GM18517 (cell line): Measurements from ENCODE around the gene MED27.

Experiments
- ATAC-seq: cut with Tn5 transposase; IDR thresholded peaks from one replicate; pipeline ENCODE4 v1.9.1; 2021; ENCODE audit warnings: mild to moderate bottlenecking, moderate library complexity; ENCODE audit not compliant: unreplicated experiment

The MED27 gene

DNA sequence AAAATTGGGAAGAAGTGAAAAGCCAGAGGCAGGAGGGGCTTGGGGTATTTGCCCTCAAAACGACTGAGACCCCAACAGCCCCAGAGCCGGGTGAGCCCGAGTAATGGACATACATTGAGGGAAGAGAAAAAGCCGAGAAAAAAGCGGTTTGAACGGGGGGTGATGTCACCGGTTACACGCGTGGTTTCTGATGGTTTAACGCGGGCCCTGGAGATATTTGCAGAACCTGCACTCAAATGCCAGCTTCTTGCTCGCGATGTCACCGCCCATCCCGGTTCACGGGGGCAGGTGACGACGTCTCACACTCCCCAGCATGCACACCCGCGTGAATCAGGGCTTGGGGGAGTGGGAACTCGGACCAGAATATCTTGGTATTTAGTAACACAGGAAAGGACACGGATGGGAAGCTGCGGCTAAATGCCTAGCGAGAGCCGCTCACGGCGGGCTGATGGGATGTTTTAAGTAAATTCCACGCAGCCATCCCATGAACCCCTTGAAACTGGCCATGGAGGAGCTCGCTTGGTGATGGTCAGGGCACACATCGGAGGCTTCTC is 237.8 kb downstream of the MED27 start:
- no peak for ATAC-seq

DNA sequence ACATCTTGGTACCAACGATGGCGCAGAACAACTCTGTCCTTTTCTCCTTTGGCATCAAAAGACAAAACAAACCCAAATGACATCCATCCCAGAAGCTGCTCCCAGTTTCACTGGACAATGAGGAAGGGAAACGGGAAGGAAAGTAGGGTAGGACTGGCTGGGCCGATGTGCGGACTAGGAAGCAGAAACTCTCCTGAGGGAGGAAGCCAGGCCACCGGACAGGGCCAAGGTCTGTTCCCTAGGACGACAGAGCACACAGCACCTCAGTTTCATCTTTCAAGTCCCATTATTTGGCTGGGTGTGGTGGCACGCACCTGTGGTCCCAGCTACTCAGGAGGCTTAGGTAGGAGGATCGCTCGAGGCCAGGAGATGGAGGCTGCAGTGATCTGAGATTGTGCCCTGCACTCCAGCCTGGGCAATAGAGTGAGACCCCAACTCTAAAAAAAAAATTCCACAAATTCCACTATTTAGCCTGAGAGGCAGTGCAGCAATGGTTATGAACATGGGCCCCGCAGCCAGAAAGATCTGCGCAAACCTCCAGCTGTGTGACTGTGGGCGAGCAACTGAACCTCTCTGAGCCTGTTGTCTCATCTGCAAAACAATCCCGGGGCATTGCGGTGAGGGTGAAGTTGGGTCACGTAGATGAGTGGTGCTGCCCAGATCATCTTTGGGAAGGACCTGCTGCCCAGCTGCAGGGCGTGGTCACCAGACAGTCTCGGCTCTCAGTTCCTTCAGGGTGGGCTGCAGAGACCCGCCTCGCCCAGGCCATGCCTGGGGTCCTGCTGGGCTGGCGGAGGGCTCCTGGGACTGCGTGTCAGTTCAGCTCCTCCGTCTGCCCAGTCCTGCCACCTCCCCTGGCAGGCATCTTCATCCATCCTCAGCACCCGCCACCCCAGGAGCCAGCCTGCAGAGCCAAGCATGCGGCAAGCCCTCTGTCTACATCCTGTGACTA is 238.6 kb downstream of the MED27 start:
- ATAC-seq: no peak

- no peak for ATAC-seq
Observed at GRCh38 chr9:131840220-131840619, 239.4 kb downstream of the MED27 start.

- ATAC-seq: no peak
Observed at GRCh38 chr9:131839281-131840084, 240.2 kb downstream of the MED27 start.

GRCh38 chr9:131838530-131839280 is 241.0 kb downstream of the MED27 start:
- no peak for ATAC-seq

DNA sequence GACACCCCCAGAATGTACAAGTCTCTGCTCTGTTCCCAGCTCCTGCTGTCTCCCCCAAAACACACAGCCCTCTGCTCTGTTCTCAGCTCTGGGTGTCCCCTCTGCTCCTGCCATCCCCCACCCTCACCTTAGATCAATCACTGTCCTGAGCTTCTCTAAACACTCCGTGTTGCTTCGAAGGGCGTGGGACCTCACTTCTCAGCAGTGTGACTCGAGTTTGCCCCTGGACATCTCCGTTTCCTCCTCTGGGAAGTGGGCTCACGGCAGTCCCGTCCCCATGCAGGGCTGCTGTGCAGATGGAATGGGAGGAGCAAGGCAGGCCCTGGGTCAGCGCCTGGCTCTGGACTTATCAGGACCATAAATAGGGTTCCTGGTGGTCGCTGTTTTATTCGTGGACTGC is 241.8 kb downstream of the MED27 start:
- ATAC-seq: no peak

DNA sequence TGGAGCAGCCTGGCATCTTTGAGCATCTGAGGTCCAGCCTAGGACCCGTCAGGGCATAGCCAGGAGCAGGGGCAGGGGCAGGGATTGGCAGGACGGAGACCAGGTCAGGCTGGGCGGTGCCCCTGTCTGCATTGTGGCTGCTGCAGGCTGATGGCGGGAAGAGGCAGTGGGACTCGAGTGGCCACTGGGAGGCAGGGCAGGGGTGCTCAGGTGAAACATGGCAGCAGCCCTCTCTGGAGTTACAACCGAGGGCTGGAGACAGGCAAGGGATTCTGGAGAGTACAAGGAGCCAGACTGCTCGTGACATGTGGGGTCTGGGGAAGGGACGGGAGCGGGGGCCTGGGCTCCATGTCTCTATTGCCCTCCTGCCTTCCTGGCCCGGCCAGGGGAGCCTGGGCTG is 242.4 kb downstream of the MED27 start:
- ATAC-seq: no peak

DNA sequence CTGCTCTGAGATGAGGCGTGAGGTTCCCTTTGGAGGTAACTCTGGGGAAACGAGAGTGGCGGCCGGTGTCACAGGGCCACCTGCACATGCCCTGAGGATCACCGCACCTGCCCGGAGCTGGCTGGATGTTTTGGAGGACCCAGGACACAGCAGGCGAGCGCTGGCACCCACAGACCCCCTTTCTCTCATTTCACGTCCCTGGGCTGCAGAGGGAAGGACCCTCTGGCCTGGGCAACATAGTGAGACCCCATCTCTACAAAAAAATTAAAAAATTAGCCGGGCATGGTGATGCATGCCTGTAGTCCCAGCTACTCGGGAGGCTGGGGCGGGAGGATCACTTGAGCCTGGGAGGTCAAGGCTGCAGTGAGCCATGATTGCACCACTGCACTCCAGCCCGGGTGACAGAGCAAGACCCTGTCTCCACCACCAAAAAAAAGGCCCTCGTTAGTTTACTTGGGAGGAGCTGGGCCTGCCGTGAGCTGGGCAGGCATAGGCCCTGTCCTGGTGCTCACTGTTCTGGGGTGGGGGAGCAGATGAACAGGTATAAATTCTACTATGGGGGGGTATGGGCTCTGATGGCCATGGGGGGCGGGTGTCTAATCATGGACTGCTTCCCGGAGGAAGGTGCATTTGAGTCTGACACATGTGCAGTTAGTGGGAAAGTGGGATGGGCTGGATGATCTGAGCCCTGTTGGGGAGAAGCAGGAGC is 242.9 kb downstream of the MED27 start:
- no peak for ATAC-seq

DNA sequence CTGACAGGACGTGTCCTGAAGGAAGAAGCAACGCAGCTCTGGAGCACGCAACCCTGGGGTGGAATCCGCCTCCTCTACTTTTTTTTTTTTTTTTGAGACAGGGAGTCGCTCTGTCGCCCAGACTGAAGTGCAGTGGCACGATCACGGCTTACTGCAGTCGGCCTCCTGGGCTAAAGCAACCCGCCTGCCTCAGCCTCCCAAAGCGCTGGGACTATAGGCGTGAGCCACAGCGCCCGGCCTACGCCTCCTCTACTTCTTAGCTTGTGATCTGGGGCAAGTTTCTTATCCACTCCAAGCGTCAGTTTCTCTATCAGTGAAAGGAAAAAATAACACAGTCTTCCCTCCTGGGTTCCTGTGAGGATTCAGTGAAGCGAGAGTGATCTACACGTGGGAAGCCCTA is 243.6 kb downstream of the MED27 start:
- no peak for ATAC-seq

DNA sequence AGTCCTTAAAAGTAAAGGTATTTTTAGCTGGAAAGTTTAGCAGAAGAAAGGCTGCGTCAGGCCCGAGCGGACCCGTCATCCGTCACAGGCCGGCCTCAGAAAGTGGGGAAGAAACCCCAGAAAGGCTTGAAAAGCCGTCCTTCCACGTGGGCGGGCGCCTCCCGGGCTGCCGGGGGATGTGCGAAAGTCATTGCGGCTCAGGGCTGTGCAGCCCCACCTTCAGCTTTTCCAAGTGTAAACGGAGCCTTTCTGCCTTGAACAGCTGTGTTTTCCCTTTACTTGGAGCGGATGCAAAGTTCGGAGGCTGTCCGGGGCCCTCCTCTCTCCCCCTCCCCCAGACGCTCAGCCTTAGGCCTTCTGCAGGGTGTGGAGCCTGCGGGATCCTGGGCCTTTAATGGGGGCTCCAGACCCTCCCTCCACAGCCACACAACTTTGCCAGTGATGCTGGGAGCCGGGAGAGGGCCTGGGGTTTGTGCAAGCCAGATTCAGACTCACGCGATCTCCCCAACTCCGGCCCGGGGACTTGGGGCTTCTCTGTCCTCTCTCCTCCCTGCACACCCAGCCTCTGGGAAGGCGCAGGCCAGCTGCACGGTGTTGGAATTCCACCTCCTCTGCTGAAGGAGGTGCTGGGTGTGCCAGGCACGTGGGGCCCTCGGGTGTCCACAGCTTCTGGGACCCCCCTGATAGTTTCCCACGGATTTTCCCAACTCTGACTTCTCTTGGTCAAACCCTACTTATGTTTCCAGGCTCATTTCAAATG is 244.3 kb downstream of the MED27 start:
- no peak for ATAC-seq

DNA sequence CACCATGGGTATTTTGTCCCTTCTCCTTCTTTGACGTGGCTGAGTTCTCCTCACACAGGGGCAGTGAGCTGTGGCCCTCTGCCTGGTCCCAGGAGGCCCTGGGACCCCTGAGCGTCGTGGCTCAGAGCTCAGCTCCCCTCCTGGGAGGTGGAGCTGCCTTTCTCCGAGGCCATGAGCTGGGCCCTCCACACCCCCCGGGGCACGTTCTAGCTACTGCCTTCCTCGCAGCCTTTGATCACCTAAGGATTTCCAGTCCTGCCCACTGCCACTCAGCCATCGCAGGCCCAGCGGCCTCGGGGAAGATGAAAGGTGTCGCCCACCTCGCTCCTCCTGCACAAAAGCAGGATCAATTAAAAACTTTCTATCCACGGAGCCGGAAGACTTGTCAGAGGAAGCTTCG is 244.9 kb downstream of the MED27 start:
- ATAC-seq: no peak

DNA sequence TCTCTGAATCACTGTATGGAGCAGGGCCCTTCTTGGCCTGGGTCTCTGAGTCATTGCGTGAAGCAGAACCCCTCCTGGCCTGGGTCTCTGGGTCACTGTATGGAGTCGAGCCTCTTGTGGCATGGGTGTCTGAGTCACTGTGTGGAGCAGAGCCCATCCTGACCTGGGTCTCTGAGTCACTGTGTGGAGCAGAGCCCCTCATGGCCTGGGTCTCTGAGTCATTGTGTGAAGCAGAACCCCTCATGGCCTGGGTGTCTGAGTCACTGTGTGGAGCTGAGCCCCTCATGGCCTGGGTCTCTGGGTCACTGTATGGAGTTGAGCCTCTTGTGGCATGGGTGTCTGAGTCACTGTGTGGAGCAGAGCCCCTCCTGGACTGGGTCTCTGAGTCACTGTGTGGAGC is 245.8 kb downstream of the MED27 start:
- no peak for ATAC-seq

- ATAC-seq: no peak
Observed at GRCh38 chr9:131833083-131833482, 246.6 kb downstream of the MED27 start.

GRCh38 chr9:131831380-131832165 is 248.1 kb downstream of the MED27 start:
- ATAC-seq: no peak

GRCh38 chr9:131827821-131828369 is 251.8 kb downstream of the MED27 start:
- ATAC-seq: no peak

GRCh38 chr9:131826966-131827525 is 252.6 kb downstream of the MED27 start:
- ATAC-seq: no peak

GRCh38 chr9:131826053-131826452 is 253.6 kb downstream of the MED27 start:
- ATAC-seq: no peak

GRCh38 chr9:131824953-131825495 is 254.6 kb downstream of the MED27 start:
- ATAC-seq: no peak
